Natural killer cell treated with Interleukin-12 subunit alpha and Interleukin-12 subunit beta and Interleukin-15 and Interleukin-18, amount 100 ng/mL, for 72 hours (primary cell): ENCODE data around the gene APBB2. TPM values are rescaled to one million over a fixed set of nuclear protein-coding genes. Genes with fewer than 3 reads are reported as not detected.

Experiments used
- ATAC-seq, 2 donors: fragments of 150-1000 bp; cut with Tn5 transposase in 1 of 2; sonication (Bioruptor Pico), chemical (Tn5 transposase) in 1 of 2; 2 replicates each; pipeline ENCODE4 v1.10.0; 2021
- DNase-seq: peaks from one replicate; pipeline ENCODE4 v3.0.0; 2022; ENCODE audit warnings: low spot score
- H3K27ac Mint-ChIP-seq, 2 donors: 1 replicate in 1 of 2; 2 replicates in 1 of 2; pipeline ENCODE4 v1.8.0; 2022; ENCODE audit warnings: mixed read lengths in 2 of 2, mild to moderate bottlenecking in 1 of 2, moderate library complexity in 1 of 2
- H3K27me3 Mint-ChIP-seq, 2 donors: 1 replicate in 1 of 2; 2 replicates in 1 of 2; pipeline ENCODE4 v1.8.0; 2022; ENCODE audit warnings: mixed read lengths in 2 of 2
- H3K36me3 Mint-ChIP-seq: one replicate; pipeline ENCODE4 v1.8.0; 2022; ENCODE audit warnings: mixed read lengths
- H3K4me1 Mint-ChIP-seq, 2 donors: 1 replicate in 1 of 2; 2 replicates in 1 of 2; pipeline ENCODE4 v1.8.0; 2022; ENCODE audit warnings: low read depth in 2 of 2, mixed read lengths in 2 of 2, mild to moderate bottlenecking in 1 of 2
- H3K4me3 Mint-ChIP-seq: one replicate; pipeline ENCODE4 v1.8.0; 2022; ENCODE audit warnings: mixed read lengths
- H3K9me3 Mint-ChIP-seq: 2 replicates; pipeline ENCODE4 v1.8.0; 2022; ENCODE audit warnings: mixed read lengths
- total RNA-seq, 2 donors: library from RNA; stranded (reverse); gene quantifications; one replicate each; pipeline ENCODE4 v1.2.3, GENCODE V29; 2022

Gene APBB2
- total RNA-seq, 2 donors from 2014 or later = 18.7 to 31.9 TPM

DNA sequence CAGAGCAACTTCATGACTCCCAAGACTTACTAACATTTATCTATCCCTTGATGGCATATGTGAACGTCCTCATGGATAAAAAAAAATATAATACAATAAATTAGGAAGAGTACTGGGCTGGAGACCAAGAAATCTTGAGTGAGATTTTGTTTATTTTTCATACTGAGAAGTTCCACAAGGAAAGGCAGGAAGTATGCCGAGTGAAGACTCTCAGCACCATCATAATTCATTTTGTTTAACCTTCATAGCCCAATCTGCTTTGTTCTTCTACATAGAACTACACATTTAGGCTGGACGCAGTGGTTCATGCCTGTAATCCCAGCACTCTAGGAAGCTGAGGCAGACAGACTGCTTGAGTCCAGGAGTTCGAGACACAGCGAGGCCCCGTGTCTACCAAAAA lies 266.3 kb downstream of the APBB2 start:
- Mint-ChIP-seq H3K4me1 (no peaks in the 10 kb centered on the region), H3K27ac (no peak overlapping the region), H3K27me3 (peaks cover 0 to 2% of the 10 kb centered on the region in 2 donors), H3K9me3 (no peaks in the 10 kb centered on the region), H3K36me3 (no peaks in the 10 kb centered on the region), H3K4me3 (no peak overlapping the region)
- ATAC-seq (no peak), DNase-seq (no peak)

DNA sequence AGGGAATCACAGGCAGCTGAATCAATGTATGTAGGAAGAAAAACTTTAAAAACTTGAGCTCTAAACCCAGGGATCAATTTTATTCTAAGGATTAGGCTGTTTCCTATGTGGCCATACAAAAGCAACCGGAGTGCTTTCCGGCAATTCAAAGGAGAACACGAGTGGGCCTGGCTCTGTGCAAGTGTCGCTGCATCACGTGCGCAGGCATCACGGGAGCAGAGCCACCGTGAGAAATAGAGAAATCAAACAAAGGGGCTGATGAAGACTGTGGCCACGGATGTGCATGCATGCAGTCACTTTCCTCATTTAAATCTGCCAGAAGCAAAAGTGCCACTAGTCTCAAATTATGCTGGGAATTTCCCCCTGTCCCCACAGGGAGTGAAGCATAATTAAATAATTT lies 267.7 kb downstream of the APBB2 start:
- ATAC-seq (no peak), DNase-seq (no peak)
- Mint-ChIP-seq H3K9me3 (no peaks in the 10 kb centered on the region), H3K4me1 (no peaks in the 10 kb centered on the region), H3K27ac (no peak overlapping the region), H3K36me3 (no peaks in the 10 kb centered on the region), H3K4me3 (no peak overlapping the region), H3K27me3 (peaks cover 4 to 7% of the 10 kb centered on the region in 2 donors)

DNA sequence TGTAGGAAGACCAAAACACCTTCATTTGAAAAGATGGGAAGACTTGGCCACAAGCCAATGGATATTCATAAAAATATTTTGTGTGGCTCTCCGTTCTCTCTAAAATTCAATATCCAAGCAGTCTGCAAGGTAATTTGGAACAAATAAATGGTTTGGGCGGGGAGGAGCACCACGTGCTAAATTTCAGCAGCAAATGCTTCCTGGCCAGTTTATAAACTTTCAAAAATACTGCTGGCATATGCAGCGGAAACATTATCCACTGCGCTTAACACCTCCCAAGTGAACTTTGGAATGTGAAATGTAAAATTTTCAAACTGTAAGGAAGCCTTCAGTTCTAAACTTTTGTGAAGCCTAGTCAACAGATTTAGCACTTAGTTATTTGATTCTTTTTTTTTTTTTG lies 273.6 kb downstream of the APBB2 start:
- Mint-ChIP-seq H3K27me3 (peaks cover 4 to 12% of the 10 kb centered on the region in 2 donors), H3K27ac (no peak overlapping the region), H3K9me3 (no peaks in the 10 kb centered on the region), H3K36me3 (no peaks in the 10 kb centered on the region), H3K4me3 (no peak overlapping the region), H3K4me1 (no peaks in the 10 kb centered on the region)
- ATAC-seq (no peak), DNase-seq (no peak)

DNA sequence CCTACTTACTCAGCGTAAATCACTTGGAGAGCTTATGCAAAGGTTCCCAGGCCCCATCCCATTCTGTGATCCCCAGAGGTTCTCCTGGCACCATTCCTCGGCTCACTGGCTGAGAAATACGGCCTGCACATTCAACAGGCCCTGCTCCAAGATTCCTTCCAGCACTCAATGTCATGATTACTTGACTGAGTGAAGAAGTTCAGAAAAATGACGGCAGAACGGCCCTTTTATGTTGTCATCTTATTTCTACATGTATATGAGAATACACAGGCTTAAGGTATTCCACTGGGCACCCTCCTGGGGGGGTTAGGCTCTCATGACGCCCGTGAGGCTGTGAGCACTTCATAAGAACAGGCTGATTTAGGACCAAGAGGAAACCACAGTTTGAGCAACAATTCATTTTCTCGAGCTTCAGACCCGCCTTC lies 274.0 kb downstream of the APBB2 start:
- DNase-seq = no peak

DNA sequence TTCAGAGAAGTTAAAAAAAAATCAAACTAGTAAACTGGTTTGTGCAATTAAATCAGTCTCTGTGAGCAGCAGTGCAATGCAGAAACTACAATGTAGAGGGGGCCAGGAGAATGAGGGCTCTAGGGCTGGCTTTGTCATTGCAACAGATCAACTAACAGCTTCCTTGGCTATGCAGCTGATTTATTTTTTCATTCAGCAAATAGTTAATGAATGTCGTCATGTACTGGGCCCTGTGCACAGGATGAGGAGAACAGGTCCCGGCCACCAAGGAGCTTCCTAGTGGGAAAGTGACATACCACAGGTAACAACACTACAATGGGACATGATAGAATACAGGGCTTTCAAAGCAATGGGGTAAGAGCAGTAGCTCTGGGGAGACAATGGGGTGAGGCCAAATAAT lies 274.5 kb downstream of the APBB2 start:
- no peak overlapping the region for H3K27ac Mint-ChIP-seq
- DNase-seq (no peak), ATAC-seq (no peak)
- H3K4me1 Mint-ChIP-seq = no peaks in the 10 kb centered on the region
- no peaks in the 10 kb centered on the region for H3K9me3 Mint-ChIP-seq
- H3K36me3 Mint-ChIP-seq = no peaks in the 10 kb centered on the region
- H3K27me3 Mint-ChIP-seq = peaks cover 4 to 18% of the 10 kb centered on the region in 2 donors
- H3K4me3 Mint-ChIP-seq = no peak overlapping the region

More for the DNA sequence above, 274.0 kb downstream of the APBB2 start:
- Mint-ChIP-seq H3K27me3 (peaks cover 4 to 13% of the 10 kb centered on the region in 2 donors), H3K9me3 (no peaks in the 10 kb centered on the region), H3K4me1 (no peaks in the 10 kb centered on the region), H3K27ac (no peak overlapping the region), H3K4me3 (no peak overlapping the region), H3K36me3 (no peaks in the 10 kb centered on the region)
- no peak for ATAC-seq

DNA sequence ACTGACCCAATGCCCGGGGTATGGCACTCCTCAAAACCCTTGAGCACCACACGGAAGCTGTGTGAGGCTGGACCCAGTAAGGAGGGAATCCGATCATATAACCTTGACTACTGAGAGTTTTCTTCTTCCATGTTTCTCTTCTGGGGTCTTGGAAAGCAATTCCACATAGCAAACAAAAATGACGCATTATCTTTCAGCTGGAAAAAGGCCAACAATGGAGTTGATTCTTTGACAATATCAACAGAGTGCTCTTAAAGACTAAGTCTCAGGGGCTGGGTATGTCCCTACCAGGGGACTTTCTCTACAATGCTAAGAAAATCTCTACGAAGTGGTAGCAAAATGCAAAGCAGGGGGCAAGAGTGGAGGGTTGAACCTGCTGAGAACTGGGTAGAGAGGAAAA lies 276.0 kb downstream of the APBB2 start:
- no peak for DNase-seq
- Mint-ChIP-seq H3K27me3 (peaks cover 4 to 29% of the 10 kb centered on the region in 2 donors), H3K27ac (no peak overlapping the region), H3K36me3 (no peaks in the 10 kb centered on the region), H3K4me3 (no peak overlapping the region), H3K9me3 (no peaks in the 10 kb centered on the region), H3K4me1 (no peaks in the 10 kb centered on the region)
- ATAC-seq = peak in 1 of 2 donors; percentile 33

DNA sequence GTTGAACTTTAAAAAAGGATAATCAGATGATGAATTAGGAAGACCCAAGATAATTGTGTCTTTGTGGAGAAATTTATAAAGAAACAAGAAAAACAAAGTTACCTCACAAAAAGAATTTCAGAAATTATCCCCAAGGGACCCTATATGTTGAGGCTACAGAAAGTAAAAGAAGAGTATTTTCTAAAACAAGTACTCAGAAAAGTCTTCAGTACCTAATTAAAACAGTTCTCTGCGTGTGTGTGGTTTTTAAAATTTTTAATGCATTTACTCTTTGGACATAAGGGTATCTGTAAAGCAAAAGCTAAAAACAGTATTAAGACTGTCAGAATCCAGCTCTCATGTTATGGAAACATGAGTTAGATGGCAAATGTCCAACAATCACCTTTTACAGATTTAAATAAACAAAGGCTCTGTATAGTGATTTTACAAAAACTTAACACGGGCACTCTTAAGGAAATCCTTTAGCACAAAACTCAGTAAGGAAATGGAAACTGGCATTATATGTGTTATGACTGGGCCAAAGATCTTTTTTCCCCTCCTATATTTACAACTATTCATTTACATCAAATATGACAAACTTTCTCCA lies 277.1 kb downstream of the APBB2 start:
- ATAC-seq = no peak
- no peak overlapping the region for H3K4me3 Mint-ChIP-seq
- H3K9me3 Mint-ChIP-seq = no peaks in the 10 kb centered on the region
- DNase-seq = no peak
- H3K4me1 Mint-ChIP-seq = no peaks in the 10 kb centered on the region
- H3K27me3 Mint-ChIP-seq = peaks cover 0 to 27% of the 10 kb centered on the region in 2 donors
- H3K27ac Mint-ChIP-seq = no peak overlapping the region
- H3K36me3 Mint-ChIP-seq = no peaks in the 10 kb centered on the region

DNA sequence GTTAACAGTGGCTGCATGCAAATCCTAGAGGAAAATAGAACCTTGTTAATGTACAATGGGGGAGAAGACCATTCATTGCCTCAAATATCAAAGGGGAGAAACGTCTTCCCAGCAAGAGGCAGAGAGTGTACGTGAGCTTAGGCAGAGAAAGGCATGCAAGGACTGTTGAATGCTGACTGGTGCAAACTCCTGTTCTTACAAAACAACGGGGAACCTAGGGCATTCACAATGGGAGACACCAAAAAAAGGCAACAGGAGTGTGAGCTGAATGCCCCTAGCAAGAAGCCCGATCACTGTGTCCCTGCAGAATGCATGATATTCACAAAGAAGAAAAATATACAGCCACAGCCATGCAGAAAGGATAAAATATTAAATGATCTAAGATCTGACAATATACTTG lies 279.7 kb downstream of the APBB2 start:
- no peak for DNase-seq
- no peaks in the 10 kb centered on the region for H3K36me3 Mint-ChIP-seq
- ATAC-seq = no peak
- no peak overlapping the region for H3K4me3 Mint-ChIP-seq
- no peaks in the 10 kb centered on the region for H3K4me1 Mint-ChIP-seq
- peaks cover 2 to 18% of the 10 kb centered on the region in 2 donors for H3K27me3 Mint-ChIP-seq
- no peaks in the 10 kb centered on the region for H3K9me3 Mint-ChIP-seq
- H3K27ac Mint-ChIP-seq = no peak overlapping the region

DNA sequence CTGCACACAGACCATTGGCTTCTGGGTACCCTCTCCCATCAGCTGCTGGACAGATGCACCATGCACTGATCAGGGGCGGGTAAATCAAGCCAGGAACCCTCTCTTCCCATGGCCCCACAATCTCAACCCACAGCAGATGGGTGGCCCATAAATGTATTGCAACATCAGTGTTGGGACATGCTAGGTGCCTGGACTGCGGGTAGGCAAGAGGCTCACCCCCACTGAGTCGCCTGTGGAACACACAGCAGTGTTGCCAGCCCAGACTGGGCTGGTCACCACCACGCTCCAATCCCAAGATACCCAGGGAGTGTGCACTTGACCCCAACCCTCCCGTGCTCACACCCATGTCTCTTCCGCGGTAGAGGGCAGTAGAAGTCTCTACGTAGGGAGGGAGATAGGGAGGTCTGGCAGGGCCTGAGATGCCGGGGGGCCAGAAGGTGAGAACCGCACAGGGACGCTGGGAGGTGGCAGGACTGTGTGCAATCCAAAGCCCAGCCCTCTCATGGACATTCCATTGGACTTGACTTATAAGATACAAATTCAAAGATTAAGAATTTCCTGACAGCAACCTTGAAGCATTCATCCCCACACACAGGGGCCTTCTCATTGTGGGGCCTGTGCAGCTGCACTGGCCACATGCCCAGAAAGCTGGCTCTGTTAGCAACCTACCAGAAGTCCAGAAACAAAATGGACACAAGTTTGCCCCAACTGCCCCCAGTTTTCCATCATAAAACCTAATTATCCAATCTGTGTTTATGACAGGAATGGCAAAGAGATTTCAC lies 280.9 kb downstream of the APBB2 start:
- Mint-ChIP-seq H3K9me3 (no peaks in the 10 kb centered on the region), H3K27me3 (peaks cover 4 to 17% of the 10 kb centered on the region in 2 donors), H3K4me3 (no peak overlapping the region), H3K27ac (no peak overlapping the region), H3K4me1 (no peaks in the 10 kb centered on the region), H3K36me3 (no peaks in the 10 kb centered on the region)
- ATAC-seq (peak; percentile 43 to 49), DNase-seq (no peak)

DNA sequence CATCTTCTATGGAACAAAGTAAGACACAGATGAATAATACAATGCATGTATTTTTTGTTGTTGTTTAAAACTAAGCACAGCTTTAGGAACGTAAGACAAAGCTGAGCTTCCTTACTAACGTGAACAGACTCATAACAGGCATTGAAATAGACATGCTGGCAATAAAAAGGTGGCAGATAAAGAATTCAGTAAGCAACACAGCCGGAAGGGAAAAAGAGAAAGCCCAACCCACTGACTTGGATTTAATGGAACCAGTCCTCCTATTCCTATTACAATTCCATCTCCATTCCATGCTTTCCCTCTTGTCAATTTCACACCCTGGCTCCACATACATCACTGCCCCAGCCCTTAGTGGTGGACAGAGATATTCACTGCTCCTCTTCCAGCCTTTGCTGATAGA lies 282.5 kb downstream of the APBB2 start:
- no peaks in the 10 kb centered on the region for H3K9me3 Mint-ChIP-seq
- no peaks in the 10 kb centered on the region for H3K36me3 Mint-ChIP-seq
- H3K27me3 Mint-ChIP-seq = peaks cover 7 to 28% of the 10 kb centered on the region in 2 donors
- ATAC-seq (no peak), DNase-seq (no peak)
- H3K4me3 Mint-ChIP-seq = no peak overlapping the region
- peaks cover 0 to 5% of the 10 kb centered on the region in 2 donors for H3K4me1 Mint-ChIP-seq
- no peak overlapping the region for H3K27ac Mint-ChIP-seq

DNA sequence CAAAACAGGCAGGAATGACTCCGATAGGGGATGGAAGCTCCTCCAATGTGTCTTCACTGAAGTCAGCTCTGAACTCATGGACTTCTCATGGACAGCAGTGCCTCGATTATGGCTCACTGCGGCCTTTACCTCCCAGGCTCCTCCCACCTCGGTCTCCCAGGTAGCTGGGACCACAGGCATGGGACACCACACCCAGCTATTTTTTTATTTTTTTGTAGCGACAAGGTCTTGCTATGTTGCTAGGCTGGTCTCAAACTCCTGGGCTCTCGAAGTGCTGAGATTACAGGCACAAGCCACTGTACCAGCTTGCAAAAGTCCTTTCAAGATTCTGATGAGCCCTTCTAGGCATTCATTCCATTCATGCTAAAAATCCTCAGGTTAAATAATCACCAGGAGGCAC lies 283.1 kb downstream of the APBB2 start:
- Mint-ChIP-seq H3K4me1 (peaks cover 0 to 5% of the 10 kb centered on the region in 2 donors), H3K27me3 (peaks cover 9 to 34% of the 10 kb centered on the region in 2 donors), H3K36me3 (no peaks in the 10 kb centered on the region), H3K9me3 (no peaks in the 10 kb centered on the region), H3K4me3 (no peak overlapping the region), H3K27ac (no peak overlapping the region)
- ATAC-seq = no peak
- DNase-seq = no peak

DNA sequence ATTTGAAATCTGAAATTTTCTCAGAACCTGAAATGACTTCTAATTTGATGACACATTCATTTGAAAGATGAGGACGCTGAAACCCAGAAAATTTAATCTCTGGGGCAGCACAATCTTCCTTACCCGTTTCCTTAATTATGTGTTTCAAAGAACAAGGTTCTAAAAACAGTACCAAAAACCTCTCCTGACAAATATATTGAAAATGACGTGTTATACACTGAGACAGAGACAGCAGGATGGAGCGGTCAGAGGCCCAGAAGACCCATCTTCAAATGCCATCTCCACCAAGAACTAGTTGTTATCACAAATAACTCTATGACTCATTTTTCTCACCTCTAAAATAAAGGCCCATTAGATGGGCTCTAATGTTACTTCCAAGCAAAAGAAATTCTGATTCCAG lies 287.3 kb downstream of the APBB2 start:
- H3K9me3 Mint-ChIP-seq = no peaks in the 10 kb centered on the region
- no peak overlapping the region for H3K4me3 Mint-ChIP-seq
- H3K27ac Mint-ChIP-seq = no peak overlapping the region
- H3K4me1 Mint-ChIP-seq = peaks cover 4 to 5% of the 10 kb centered on the region in 2 donors
- DNase-seq (no peak), ATAC-seq (no peak)
- H3K27me3 Mint-ChIP-seq = peaks cover 17 to 19% of the 10 kb centered on the region in 2 donors
- H3K36me3 Mint-ChIP-seq = no peaks in the 10 kb centered on the region

DNA sequence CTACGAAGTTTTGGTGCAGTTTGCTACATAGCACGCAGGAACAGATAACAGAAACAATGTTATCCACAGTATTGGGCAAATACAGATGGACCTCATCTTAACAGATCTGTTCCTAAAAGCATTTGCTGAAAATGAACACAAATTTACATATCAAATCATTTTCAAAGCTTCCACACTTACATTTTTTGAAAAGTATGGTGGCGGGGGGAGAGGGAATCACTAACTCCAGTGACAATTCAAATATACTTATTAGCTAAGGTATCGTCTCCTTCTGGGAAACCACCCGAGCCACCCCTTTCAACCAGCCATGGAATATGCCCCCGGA lies 289.6 kb downstream of the APBB2 start:
- Mint-ChIP-seq H3K4me1 (peaks cover 4 to 5% of the 10 kb centered on the region in 2 donors), H3K27me3 (peaks cover 17 to 24% of the 10 kb centered on the region in 2 donors), H3K27ac (no peak overlapping the region)

DNA sequence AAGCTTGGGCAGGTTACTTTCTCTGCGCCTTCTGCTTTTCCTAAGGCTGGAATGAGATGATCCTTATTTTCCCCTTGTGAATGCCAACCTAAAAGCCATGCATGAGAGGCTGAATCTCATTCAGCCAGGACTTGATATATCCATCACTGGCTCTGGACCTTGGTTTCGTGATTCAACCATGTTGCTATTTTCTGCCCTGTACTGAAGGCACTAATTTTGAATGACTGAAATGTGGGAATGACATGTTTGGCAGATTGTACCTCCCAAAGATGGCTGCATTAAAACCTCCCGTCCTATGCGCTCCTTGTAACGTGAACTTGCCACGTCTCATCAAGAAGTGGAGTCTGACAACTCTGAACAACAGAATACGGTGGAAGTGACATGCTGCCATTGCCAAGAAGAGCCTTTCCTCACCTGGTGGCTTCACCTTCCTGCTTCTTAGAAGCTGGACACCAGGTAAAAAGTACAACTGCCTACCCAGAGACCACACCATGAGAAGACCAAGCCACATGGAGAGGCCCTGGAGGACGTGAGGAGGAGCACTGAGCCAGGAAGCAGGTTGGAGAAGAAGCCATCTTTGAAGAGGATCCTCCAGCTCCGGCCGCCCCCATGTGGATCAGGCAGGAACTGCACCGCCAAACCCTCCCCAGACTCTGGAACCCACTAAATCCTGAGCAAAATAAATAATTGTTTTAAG lies 290.1 kb downstream of the APBB2 start:
- H3K4me1 Mint-ChIP-seq = peaks cover 4 to 5% of the 10 kb centered on the region in 2 donors
- DNase-seq (peak; percentile 80), ATAC-seq (peak; percentile 71)
- peaks cover 17 to 24% of the 10 kb centered on the region in 2 donors for H3K27me3 Mint-ChIP-seq
- H3K4me3 Mint-ChIP-seq = no peak overlapping the region
- no peaks in the 10 kb centered on the region for H3K9me3 Mint-ChIP-seq
- H3K36me3 Mint-ChIP-seq = no peaks in the 10 kb centered on the region
- no peak overlapping the region for H3K27ac Mint-ChIP-seq

More for the DNA sequence above, 289.6 kb downstream of the APBB2 start:
- no peaks in the 10 kb centered on the region for H3K36me3 Mint-ChIP-seq
- ATAC-seq (no peak), DNase-seq (no peak)
- no peaks in the 10 kb centered on the region for H3K9me3 Mint-ChIP-seq
- no peak overlapping the region for H3K4me3 Mint-ChIP-seq
